Hematopoietic multipotent progenitor cell (in vitro differentiated cells): Measurements from ENCODE around the gene SNX10. TPM values are rescaled to one million over a fixed set of nuclear protein-coding genes. Genes with fewer than 3 reads are reported as not detected.

Source experiments
- total RNA-seq: library from RNA; depleted of rRNA; stranded (reverse); fragments of >200 nt; gene quantifications from one replicate; pipeline ENCODE4 v1.2.3, GENCODE V29; 2012

Gene SNX10
- total RNA-seq, 1 donor = 7.3 TPM

Other genes with a start within 250 kb of the SNX10 start
- 24.5 TPM for gene NFE2L3, start 139.7 kb upstream of the SNX10 start, total RNA-seq
- 89.9 TPM for gene HNRNPA2B1, start 91.1 kb upstream of the SNX10 start, total RNA-seq
- gene CBX3, start 90.1 kb upstream of the SNX10 start, total RNA-seq = 72.7 TPM